KOPT-K1 (cell line): ENCODE results near the gene KCTD17.

Source experiments
- H3K27ac ChIP-seq: fragments of 200-600 bp; sonication (generic); 2 replicates; pipeline ENCODE4 v1.5.1; 2016; ENCODE audit warnings: antibody characterized with exemption, mild to moderate bottlenecking, low read depth, low read length; ENCODE audit not compliant: poor library complexity, severe bottlenecking
- H3K36me3 ChIP-seq: fragments of 200-600 bp; sonication (generic); 2 replicates; pipeline ENCODE4 v1.5.1; 2017; ENCODE audit warnings: antibody characterized with exemption, mild to moderate bottlenecking, low read length, moderate library complexity; ENCODE audit not compliant: insufficient read depth
- H3K9me3 ChIP-seq: fragments of 200-600 bp; sonication (generic); 2 replicates; pipeline ENCODE4 v1.5.1; 2017; ENCODE audit warnings: antibody characterized with exemption, low read length, mild to moderate bottlenecking; ENCODE audit not compliant: insufficient read depth, poor library complexity, severe bottlenecking

Gene KCTD17

GRCh38 chr22:37083914-37084313 is 32.4 kb downstream of the KCTD17 start:
- Histone ChIP-seq H3K27ac (no peak overlapping the region), H3K9me3 (no peaks in the 10 kb centered on the region), H3K36me3 (no peaks in the 10 kb centered on the region)

GRCh38 chr22:37084385-37084784 is 32.8 kb downstream of the KCTD17 start:
- H3K27ac ChIP-seq = no peak overlapping the region
- H3K9me3 ChIP-seq = no peaks in the 10 kb centered on the region
- no peaks in the 10 kb centered on the region for H3K36me3 ChIP-seq

- Histone ChIP-seq H3K27ac (no peak overlapping the region), H3K36me3 (no peaks in the 10 kb centered on the region), H3K9me3 (no peaks in the 10 kb centered on the region)
These were observed 34.6 kb downstream of the KCTD17 start for GRCh38 chr22:37086184-37086583.

DNA sequence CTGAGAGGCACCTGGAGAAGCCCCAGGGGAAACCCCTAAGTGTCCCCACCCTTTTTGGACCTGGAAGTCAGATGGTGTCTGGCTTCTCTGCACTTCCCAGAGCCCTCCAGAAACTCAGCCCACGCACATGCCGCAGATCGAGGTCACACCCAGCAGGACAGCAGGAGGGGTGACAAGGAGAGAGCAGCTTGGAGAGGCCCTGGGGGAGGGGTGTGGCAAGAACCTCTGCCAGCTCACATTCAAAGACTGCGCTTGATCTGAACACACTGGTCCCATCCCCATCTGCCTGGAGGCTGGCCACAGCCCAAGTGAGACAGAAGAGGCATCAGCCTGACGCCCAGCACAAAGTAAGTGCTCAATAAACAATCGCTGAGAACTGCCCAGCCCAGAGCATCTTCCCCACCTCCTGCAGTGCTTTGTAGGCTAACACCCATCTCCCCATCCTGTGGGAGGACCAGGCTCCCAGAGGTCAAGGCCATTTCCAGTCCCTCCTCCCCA is 36.6 kb downstream of the KCTD17 start:
- H3K36me3 ChIP-seq = no peaks in the 10 kb centered on the region
- no peaks in the 10 kb centered on the region for H3K9me3 ChIP-seq
- no peak overlapping the region for H3K27ac ChIP-seq

DNA sequence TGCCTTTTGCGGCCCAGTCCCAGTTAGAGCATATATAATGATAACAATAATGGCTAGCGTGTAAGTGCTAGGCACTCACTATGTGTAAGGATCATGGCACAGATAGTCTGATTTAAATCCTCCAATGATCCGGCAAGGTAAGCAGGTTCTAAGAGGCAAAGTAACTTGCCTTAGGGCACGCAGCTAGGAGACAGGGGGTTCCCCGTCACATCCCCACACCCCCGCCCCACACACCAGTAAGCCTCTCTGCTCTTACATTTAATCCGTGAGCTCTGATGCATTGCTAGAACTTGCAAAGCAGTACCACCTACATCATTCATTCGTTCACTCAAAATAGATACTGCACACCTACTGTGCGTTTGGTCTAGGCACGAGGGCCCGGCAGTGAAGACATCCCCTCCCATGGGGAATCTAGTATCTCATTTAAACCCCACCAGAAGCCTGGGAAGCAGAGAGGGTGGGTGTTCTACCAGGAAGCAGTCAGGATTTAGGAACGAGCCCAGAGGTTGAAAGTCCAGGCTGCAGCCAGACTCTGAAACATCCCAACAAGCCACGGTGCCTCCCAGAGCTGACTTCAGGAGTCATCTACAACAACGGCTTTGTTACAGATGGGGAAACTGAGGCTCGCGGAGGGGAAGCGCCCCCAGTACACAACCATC is 37.3 kb downstream of the KCTD17 start:
- Histone ChIP-seq H3K27ac (no peak overlapping the region), H3K36me3 (no peaks in the 10 kb centered on the region), H3K9me3 (no peaks in the 10 kb centered on the region)

- Histone ChIP-seq H3K27ac (no peak overlapping the region), H3K36me3 (no peaks in the 10 kb centered on the region), H3K9me3 (no peaks in the 10 kb centered on the region)
These were observed 37.9 kb downstream of the KCTD17 start for GRCh38 chr22:37089434-37089833.

DNA sequence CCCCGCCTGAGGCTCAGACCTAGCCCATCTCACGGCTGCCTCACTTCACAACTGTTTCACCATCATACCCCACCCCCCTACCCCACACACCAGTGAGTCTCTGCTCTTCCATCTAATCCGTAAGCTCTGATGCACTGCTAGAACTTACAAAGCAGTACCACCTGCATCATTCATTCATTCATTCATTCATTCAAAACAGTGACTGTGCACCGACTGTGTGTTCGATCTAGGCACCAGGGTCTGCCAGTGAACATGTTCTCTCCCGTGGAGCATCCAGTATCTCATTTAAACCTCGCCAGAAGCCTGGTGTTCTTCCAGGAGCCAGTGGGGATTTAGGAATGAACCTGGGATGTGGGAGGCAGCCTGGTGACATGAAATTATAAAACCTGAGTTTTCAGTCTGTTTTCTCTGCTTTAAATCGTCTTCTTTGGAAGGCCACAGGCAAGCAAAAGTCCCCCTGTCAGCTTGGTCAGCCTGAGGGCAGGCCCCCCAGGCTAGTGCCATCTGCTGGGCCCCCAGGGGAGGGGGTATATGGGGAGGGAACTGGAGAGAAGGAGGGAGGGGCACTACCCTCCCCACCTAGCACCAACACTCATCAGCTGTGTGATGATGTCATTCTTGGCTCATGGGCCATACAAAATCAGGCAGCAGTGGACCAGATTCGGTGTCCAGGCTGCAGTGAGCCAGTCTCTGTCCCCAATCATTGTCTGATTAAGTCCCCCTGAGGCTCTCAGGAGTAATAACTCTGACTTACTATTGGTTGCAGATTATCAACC is 39.6 kb downstream of the KCTD17 start:
- Histone ChIP-seq H3K9me3 (no peaks in the 10 kb centered on the region), H3K27ac (no peak overlapping the region), H3K36me3 (no peaks in the 10 kb centered on the region)

GRCh38 chr22:37091994-37092393 is 40.5 kb downstream of the KCTD17 start:
- no peak overlapping the region for H3K27ac ChIP-seq
- no peaks in the 10 kb centered on the region for H3K36me3 ChIP-seq
- no peaks in the 10 kb centered on the region for H3K9me3 ChIP-seq

- no peaks in the 10 kb centered on the region for H3K9me3 ChIP-seq
- no peaks in the 10 kb centered on the region for H3K36me3 ChIP-seq
- no peak overlapping the region for H3K27ac ChIP-seq
These were observed 41.5 kb downstream of the KCTD17 start for GRCh38 chr22:37092997-37093396.

GRCh38 chr22:37094239-37094638 is 42.7 kb downstream of the KCTD17 start:
- H3K36me3 ChIP-seq = no peaks in the 10 kb centered on the region
- no peak overlapping the region for H3K27ac ChIP-seq
- H3K9me3 ChIP-seq = no peaks in the 10 kb centered on the region

DNA sequence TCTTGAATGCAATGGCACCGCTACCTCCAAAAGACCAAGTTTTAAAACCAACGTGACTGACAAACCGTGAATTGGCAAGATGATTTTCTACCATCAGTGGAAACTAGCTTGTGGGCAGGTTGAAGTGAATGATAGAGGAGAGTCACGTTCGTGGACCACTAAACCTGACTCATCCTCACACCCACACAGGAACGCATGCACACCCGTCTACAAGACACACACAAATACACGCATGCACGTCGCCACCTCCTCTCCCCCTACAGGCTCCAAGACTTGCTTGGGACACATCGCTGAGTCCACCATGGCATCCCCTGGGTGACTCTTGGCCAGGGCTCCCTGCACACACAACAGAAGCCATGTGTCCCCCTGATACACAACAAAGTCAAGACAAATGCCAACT is 43.6 kb downstream of the KCTD17 start:
- Histone ChIP-seq H3K36me3 (no peaks in the 10 kb centered on the region), H3K27ac (no peak overlapping the region), H3K9me3 (no peaks in the 10 kb centered on the region)

DNA sequence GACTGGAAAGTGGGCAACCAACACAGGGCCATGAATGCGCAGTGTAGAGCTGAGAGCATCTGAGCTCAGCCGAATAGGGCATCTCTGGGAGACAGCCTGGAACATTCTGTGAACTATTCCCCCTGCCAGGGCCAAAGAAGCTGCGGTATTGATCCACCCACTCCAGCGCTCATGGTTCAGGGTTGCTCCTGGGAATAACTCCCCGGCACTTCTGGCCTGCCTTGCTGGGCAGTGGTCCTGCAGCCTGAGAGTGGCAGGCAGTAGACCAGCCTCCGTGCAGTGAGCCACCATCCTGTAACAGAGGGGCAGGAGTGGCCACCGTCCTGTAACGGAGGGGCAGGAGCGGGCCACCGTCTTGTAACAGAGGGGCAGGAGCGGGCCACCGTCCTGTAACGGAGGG is 45.8 kb downstream of the KCTD17 start:
- no peak overlapping the region for H3K27ac ChIP-seq
- no peaks in the 10 kb centered on the region for H3K9me3 ChIP-seq
- H3K36me3 ChIP-seq = no peaks in the 10 kb centered on the region

GRCh38 chr22:37098976-37099591 is 47.5 kb downstream of the KCTD17 start:
- Histone ChIP-seq H3K36me3 (no peaks in the 10 kb centered on the region), H3K27ac (no peak overlapping the region), H3K9me3 (no peaks in the 10 kb centered on the region)

- Histone ChIP-seq H3K27ac (no peak overlapping the region), H3K36me3 (no peaks in the 10 kb centered on the region), H3K9me3 (no peaks in the 10 kb centered on the region)
These were observed 49.1 kb downstream of the KCTD17 start for GRCh38 chr22:37100589-37101127.

GRCh38 chr22:37101311-37102066 is 49.9 kb downstream of the KCTD17 start:
- Histone ChIP-seq H3K36me3 (no peaks in the 10 kb centered on the region), H3K9me3 (no peaks in the 10 kb centered on the region), H3K27ac (no peak overlapping the region)
